NCI-H345 (cell line): ENCODE measurements around the gene SOCS3.

Source experiments
- DNase-seq: peaks from one replicate; lab custom pipeline; 2025; lab: John Stamatoyannopoulos, UW

Gene SOCS3

DNA sequence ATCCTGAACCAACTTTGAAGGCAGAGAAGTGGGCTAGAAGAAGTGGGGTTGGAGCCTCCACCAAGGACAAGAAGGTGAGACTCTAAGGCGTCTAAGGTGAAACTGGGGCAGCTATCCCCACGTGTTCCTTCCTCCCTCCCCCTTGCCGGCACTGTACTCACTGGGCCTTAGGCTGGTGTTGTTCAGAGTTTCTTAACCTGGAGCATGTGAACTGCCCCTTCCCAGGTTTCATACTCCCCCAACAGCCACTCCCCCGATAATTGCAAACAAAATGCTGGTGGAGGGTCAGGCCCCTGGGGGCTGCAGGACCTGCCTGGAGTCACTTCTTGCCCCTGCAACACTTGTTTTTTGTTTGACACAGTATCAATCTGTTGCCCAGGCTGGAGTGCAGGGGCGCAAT, 7.3 kb upstream of the SOCS3 start:
- no peak for DNase-seq

DNA sequence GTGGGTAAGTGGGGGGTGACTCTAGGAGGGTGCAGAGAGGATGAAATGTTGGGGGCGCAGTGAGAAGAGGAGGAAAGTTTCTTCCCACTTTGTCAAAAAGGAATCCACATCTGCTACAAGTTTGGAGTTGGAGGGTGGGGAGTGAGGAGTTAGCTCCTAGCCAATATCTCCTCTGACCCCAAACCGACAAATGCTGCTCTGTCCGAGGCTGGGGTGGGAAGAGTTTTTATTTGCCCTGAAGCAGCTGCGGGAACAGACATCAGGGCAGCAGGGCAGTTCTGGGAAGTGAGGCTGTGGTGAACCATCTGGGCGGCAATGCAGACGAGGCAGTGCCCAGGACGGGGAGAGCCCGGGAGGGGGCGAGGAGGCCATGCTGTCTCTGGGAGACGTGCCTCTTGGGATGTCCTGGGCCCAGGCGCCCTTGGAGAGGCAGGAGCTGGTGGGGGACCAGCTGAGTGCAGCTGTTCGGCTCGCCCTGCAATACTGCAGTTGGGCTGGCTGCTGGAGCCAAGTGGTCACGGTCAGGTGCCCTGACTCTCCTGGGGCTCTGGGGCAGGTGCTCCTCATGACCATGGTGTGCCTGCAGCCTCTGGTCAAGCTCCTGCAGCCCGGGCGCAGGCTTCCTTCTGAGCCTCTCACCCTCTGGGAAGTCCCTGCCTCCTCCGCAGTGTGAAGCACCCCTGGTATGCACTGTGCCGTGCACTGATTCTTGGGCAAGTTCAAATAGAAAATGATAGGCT, 6.4 kb upstream of the SOCS3 start:
- DNase-seq = no peak

DNA sequence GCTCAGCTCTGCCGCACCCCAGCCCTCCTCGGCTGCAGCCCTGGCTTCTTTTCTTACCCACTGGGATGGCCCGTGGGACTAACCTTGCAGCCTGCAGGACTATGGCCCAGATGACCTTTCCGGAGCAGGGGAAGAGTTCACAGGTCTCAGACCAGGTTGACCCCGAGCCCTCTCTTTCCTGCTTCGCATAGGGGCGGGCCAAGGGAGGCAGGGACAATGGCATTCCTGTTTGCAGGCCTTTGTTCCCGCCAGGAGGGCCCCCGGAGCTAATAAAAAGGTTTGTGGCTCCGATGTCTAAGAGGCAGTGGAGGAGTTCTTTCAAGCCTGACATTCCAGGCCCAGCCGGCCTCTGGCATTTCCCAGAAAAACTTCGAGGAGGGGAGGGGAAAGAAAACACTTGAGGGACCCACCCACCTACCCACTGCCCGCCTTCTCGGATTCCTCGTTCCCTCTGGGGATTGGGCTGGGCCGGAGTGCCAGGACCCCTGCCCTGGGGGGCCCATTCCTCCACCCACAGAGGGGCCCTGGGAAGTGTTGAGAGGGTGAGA, 5.8 kb upstream of the SOCS3 start:
- no peak for DNase-seq

DNA sequence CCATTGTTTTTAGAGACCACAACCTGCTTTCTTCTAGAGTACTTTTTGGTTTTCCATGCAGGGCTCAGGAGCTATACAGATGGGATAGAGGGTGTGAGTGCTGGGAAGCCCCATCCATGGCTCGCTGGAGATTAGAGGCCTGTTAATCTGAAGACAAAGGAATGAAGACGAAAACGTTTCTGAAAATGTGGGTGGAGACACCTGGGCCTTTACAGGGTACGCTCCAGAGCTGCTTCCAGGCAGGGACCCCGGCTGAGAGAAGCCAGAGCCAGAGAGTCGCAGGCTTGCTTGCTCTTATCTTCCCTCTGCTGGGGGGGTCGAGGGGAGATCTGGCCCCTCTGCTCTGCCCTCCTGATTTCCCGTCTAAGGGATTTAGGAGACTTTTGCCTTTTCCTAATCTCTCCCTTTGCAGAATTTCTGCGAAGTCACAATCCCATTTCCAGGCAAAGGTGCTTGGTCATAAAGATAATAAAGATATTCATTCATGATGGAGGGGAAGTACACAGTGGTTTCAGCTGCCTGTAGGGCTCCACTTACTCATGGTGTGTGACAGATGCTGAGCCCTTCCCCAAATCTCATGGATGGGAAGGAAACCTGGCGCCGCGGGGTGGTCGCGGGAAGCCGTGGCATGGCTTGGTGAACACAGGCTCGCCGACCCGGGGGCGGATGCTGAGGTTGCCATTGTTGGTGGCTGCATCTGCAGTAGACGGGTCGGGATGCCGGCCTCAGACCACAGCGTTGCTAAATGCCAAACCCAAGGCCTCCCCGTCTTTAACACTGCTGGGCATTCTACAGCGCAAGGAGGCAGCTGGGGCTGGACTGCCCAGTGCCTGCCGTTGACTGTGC, 4.8 kb upstream of the SOCS3 start:
- DNase-seq = no peak

DNA sequence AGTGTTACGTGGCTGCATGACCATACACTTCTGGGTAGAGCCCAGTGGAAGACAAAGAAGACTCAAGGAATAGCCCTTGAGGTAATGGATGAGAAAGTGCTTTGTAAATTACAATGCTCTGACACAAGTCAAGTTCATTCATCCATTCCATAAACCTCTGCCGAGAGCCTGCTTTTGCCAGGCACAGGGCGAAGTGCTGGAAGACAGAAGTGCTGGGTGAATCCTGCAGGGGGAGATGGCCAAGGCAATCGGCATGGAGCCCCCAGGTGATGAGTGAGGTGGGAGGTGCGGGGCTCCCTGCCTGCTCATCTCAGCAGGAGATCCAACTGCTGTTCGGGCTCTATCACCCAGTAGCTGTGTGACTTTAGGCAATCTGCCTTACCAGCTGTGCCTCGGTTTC, 2.8 kb upstream of the SOCS3 start:
- DNase-seq = no peak

- DNase-seq = no peak
These were observed 2.4 kb upstream of the SOCS3 start for GRCh38 chr17:78362232-78362631.

DNA sequence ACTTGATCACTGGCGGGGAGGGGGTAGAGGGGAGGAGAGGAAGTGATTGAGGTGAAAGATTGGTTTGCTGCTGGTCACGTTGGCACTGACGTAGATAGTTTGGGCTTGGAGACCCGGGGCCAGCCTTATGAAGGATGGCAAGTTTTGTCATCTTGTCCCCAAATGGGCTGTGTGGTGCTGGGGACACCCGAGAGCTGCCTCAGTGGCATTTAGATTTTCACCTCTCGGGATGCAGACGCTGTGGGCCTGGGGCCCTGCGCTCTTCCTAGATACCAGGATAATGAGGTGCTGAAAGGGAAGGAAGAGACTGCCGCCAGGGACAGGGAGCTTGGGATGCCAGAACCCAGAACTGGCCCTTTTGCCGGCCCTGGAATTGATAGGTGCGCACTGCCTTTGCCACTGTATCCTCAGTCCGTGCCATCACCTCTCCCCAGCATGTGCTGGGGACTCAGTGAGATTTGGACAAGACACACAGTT, 1.4 kb upstream of the SOCS3 start:
- no peak for DNase-seq

DNA sequence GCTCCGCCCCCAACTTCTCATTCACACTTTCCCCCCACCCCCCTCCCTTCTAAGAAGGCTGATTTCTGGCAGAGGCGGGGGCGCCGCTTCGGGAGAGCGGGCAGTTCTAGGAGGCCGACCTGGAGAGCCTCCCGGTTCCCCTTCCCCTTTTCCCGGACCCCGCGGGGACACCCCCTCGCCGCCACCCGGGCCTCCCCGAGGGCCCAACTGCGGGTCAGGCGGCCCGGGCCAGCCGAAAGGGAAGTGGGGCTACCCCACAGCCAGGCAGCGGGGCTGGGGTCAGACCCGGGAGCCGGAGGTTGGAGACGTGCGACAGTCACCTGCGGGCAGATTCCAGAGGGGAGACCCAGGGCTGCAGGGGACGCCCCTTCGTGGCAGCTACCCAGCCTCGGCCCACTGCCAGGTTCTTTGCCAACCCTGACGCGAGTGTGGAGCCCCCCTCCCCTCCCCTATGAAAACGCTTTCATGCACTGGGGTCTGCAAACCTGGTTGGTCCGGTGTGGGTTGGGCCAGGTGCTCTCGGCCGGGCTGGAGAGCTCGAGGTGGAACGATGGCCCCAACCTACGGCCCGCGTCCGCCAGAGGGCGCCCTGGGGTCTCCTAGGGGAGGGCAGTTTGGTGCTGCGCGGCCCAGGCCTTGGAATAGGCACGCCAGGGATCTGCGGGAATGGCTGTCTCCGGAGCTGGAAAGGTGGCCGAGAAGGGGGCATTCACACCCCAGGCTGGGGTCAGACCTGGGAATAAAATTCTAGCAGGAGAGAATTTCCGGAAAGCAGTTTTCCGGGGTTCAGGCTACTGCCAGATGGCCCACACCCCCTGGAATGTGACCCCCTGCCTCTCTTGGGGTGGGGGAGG, 721 bp upstream of the SOCS3 start:
- peak; percentile 94 for DNase-seq

DNA sequence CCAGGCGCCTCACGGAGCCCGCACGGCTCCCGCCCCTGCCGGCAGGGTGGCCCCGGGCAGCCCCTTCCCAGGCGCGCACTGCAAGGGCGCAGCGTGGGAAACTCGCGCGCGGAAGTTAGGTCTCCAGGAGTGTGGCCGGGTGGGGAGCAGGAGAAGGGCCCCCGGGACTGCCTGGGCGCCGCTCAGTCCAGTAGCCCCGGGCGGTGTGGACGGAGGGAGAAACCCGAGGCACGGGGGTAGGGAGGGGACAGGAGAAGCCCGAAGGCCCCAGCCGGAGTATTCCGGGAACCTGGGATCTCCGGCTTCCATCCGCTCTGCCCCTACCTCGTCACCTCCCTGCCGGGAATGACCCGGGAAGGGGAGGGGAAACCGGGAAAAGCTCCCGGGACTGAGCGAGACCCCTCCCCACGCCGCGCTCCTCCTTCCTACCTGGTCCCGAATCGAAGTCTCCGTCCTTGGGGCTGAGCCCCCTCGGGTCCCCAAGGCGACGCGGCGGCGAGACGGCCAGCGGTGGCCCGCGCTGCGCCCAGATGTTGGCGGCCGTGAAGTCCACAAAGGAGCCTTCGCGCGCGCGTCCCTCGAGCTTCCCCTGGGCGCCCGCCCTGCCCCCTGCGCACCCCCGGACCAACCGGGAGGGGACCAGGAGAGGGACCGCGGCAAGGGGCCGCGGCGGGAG, 418 bp downstream of the SOCS3 start:
- DNase-seq = no peak

- no peak for DNase-seq
These were observed 1.1 kb downstream of the SOCS3 start for GRCh38 chr17:78358538-78359320.

DNA sequence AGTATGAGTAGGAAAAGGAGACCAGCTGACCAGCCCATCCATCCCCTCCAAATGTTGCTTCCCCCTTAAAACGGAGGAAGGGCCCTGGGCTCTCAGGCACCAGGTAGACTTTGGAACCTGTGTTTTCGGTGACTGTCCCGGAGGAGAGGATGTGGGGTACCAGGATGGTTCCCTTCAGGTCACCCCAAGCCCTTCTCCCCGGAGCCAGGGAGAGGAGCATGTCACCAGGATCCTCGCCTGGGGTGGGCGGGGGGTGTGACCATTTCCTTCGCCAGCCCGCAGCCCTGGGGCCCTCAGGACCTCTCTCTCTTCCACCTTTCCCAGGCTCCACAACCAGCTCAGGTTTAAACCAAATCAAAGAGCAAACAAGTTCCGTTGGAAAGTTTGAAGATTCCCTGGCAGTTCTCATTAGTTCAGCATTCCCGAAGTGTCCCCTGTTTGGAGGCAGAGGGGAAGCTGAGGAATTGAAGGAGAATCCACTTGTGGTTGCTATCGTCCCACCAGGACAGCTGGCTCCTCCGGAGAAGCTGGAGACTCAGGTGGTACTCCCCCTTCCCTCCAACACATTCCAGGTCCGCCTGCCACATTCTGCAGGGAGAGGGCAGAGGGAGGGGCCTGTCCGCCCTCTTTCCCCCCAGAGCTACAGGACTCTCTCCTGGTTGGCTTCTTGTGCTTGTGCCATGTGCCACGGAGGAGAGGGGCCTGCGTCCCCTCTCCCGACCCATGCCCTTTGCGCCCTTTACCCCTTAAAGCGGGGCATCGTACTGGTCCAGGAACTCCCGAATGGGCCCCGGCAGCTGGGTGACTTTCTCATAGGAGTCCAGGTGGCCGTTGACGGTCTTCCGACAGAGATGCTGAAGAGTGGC, 2.0 kb downstream of the SOCS3 start:
- DNase-seq = no peak

- no peak for DNase-seq
These were observed 2.7 kb downstream of the SOCS3 start for GRCh38 chr17:78357177-78357586.

- DNase-seq = no peak
These were observed 3.7 kb downstream of the SOCS3 start for GRCh38 chr17:78356101-78356713.

GRCh38 chr17:78355701-78356100, 4.2 kb downstream of the SOCS3 start:
- DNase-seq = no peak

GRCh38 chr17:78355045-78355641, 4.7 kb downstream of the SOCS3 start:
- no peak for DNase-seq

GRCh38 chr17:78353834-78354233, 6.0 kb downstream of the SOCS3 start:
- DNase-seq = no peak

GRCh38 chr17:78351449-78352006, 8.3 kb downstream of the SOCS3 start:
- DNase-seq = peak; percentile 18

GRCh38 chr17:78349891-78350642, 9.8 kb downstream of the SOCS3 start:
- DNase-seq = no peak
